ENCODE results near the gene TBC1D25.

Gene TBC1D25

GRCh38 chrX:48539345-48540027, at the start of gene TBC1D25:
Gene TBC1D25, plus strand, starts transcription at chrX:48539714. Its CDS starts 84 bp downstream, at chrX:48539798.
- peak; percentile 98 for DNase-seq

GRCh38 chrX:48489892-48490291, 49.6 kb upstream of the TBC1D25 start:
- DNase-seq: no peak

- DNase-seq: no peak
Observed at GRCh38 chrX:48490661-48491060, 48.9 kb upstream of the TBC1D25 start.

GRCh38 chrX:48491809-48492208, 47.7 kb upstream of the TBC1D25 start:
- no peak for DNase-seq

GRCh38 chrX:48492293-48492910, 47.1 kb upstream of the TBC1D25 start:
- DNase-seq: peak; percentile 16

- no peak for DNase-seq
Observed at GRCh38 chrX:48493890-48494364, 45.6 kb upstream of the TBC1D25 start.

GRCh38 chrX:48496660-48497059, 42.9 kb upstream of the TBC1D25 start:
- no peak for DNase-seq

GRCh38 chrX:48497871-48498270, 41.6 kb upstream of the TBC1D25 start:
- DNase-seq: no peak

- peak; percentile 84 for DNase-seq
Observed at GRCh38 chrX:48498374-48498809, 41.1 kb upstream of the TBC1D25 start.

GRCh38 chrX:48504261-48504660, 35.3 kb upstream of the TBC1D25 start:
- no peak for DNase-seq

GRCh38 chrX:48505481-48505880, 34.0 kb upstream of the TBC1D25 start:
- no peak for DNase-seq

- DNase-seq: no peak
Observed at GRCh38 chrX:48507246-48507645, 32.3 kb upstream of the TBC1D25 start.

GRCh38 chrX:48508400-48509244, 30.9 kb upstream of the TBC1D25 start, which contains the start of gene PORCN:
Gene PORCN, plus strand, starts transcription at chrX:48508992. Its CDS starts 829 bp downstream, at chrX:48509821.
- DNase-seq: peak; percentile 41

- no peak for DNase-seq
Observed at GRCh38 chrX:48509245-48509590, 30.3 kb upstream of the TBC1D25 start.

- no peak for DNase-seq
Observed at GRCh38 chrX:48509619-48510018, 29.9 kb upstream of the TBC1D25 start.

- DNase-seq: peak; percentile 23
Observed at GRCh38 chrX:48511560-48511959, 28.0 kb upstream of the TBC1D25 start.

- DNase-seq: no peak
Observed at GRCh38 chrX:48512371-48512935, 27.1 kb upstream of the TBC1D25 start.

- DNase-seq: no peak
Observed at GRCh38 chrX:48513670-48514069, 25.8 kb upstream of the TBC1D25 start.

GRCh38 chrX:48514126-48514806, 25.2 kb upstream of the TBC1D25 start:
- no peak for DNase-seq

- DNase-seq: no peak
Observed at GRCh38 chrX:48514868-48515460, 24.6 kb upstream of the TBC1D25 start.

- DNase-seq: no peak
Observed at GRCh38 chrX:48515842-48516241, 23.7 kb upstream of the TBC1D25 start.

- no peak for DNase-seq
Observed at GRCh38 chrX:48516285-48516684, 23.2 kb upstream of the TBC1D25 start.

Data from T1000 (cell line).